SK-N-SH (cell line): ENCODE results near the gene FXR1.
"Not testable (repeated sequence)": the region's sequence is repeated elsewhere in the genome, so short reads cannot be mapped to it uniquely, and the experiment has no call there.

ENCODE experiments used
- MXI1 ChIP-seq: IDR thresholded peaks from 2 replicates; pipeline ENCODE4 v1.6.1; 2012; ENCODE audit warnings: mild to moderate bottlenecking, low read depth, low read length, improper control_type of control experiment
- POLR2AphosphoS5 ChIP-seq: IDR thresholded peaks from 2 replicates; pipeline ENCODE4 v1.6.1; 2012; ENCODE audit warnings: low read depth, low read length
- TCF12 ChIP-seq: IDR thresholded peaks from 2 replicates; pipeline ENCODE4 v1.4.0; 2012
- TF ChIP-seq, protein P1 (sequence below): fragments of 200-600 bp; sonication (generic); IDR thresholded peaks from 2 replicates; pipeline ENCODE4 v1.6.1; 2017; ENCODE audit warnings: antibody characterized with exemption, mild to moderate bottlenecking, moderate library complexity

GRCh38 chr3:180986366-180986765 is 73.9 kb downstream of the FXR1 start:
- TF ChIP-seq, protein P1, sequence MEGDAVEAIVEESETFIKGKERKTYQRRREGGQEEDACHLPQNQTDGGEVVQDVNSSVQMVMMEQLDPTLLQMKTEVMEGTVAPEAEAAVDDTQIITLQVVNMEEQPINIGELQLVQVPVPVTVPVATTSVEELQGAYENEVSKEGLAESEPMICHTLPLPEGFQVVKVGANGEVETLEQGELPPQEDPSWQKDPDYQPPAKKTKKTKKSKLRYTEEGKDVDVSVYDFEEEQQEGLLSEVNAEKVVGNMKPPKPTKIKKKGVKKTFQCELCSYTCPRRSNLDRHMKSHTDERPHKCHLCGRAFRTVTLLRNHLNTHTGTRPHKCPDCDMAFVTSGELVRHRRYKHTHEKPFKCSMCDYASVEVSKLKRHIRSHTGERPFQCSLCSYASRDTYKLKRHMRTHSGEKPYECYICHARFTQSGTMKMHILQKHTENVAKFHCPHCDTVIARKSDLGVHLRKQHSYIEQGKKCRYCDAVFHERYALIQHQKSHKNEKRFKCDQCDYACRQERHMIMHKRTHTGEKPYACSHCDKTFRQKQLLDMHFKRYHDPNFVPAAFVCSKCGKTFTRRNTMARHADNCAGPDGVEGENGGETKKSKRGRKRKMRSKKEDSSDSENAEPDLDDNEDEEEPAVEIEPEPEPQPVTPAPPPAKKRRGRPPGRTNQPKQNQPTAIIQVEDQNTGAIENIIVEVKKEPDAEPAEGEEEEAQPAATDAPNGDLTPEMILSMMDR: not testable (repeated sequence)
- TF ChIP-seq TCF12, POLR2AphosphoS5, MXI1: not testable (repeated sequence)
